Erythroblast (primary cell): ENCODE results near the gene TMEM52.

ENCODE experiments used
- GATA1 ChIP-seq: IDR thresholded peaks from 2 replicates; pipeline ENCODE4 v1.6.1; 2011; ENCODE audit warnings: low read depth, mild to moderate bottlenecking, control low read depth, low read length, moderate library complexity
- POLR2A ChIP-seq: IDR thresholded peaks from 2 replicates; pipeline ENCODE4 v1.6.1; 2011; ENCODE audit warnings: mild to moderate bottlenecking, low read length

DNA sequence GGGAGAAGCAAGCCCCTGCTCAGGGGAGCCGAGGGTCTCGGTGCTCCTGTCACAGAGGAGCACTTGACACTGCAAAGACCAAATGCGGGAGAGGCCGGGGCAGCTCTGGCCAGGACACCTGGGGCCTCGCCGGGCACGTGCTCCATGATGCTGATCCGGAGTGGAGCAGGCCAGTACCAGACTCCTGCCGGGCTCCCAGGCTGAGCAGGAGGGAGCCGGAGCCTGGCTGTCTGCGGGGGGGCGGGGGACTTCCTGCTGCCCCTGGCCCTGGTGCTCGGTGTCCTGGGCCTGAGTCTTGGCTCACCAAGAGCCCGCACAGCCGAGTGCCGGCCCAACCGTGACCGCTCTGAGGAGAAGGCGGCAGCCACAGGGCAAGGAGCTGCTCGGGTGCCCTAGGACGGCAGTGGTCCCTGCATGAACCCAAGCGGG is 38.5 kb upstream of the TMEM52 start:
- TF ChIP-seq POLR2A (no peak), GATA1 (no peak)
